Esophagus muscularis mucosa (tissue), 4 donors: Measurements from ENCODE around the gene FLNA.

Experiments used
- CTCF ChIP-seq, 3 experiments: fragments of 200-600 bp in 2 of 3; fragments of 450-650 bp in 1 of 3; sonication (generic) in 2 of 3; IDR thresholded peaks; one replicate each; pipeline ENCODE4 v1.5.1; 2017 to 2019; ENCODE audit warnings: antibody characterized with exemption in 3 of 3, mild to moderate bottlenecking in 2 of 3, moderate library complexity in 1 of 3
- EP300 ChIP-seq: sonication (generic); formaldehyde crosslinking; IDR thresholded peaks from one replicate; pipeline ENCODE4 v1.6.1; 2017; ENCODE audit warnings: antibody characterized with exemption
- POLR2A ChIP-seq: fragments of 450-650 bp; IDR thresholded peaks from one replicate; pipeline ENCODE4 v1.6.1; 2017; ENCODE audit warnings: antibody characterized with exemption, moderate library complexity, mild to moderate bottlenecking, low read depth
- POLR2AphosphoS5 ChIP-seq, 2 donors: sonication (generic); formaldehyde crosslinking; IDR thresholded peaks; one replicate each; pipeline ENCODE4 v1.6.1; 2017; ENCODE audit warnings: antibody characterized with exemption in 2 of 2

GRCh38 chrX:154374313-154375155 lies at the start of gene FLNA:
- TF ChIP-seq CTCF (IDR thresholded peaks at IDR 0.05) (peak in 1 of 3 experiments; percentile 15), POLR2AphosphoS5 (IDR thresholded peaks at IDR 0.05) (peak in 1 of 2 donors; percentile 42), POLR2A (peak; percentile 44), EP300 (no peak)
